Adipocyte (in vitro differentiated cells): ENCODE results near the gene STEEP1.
"Not testable (repeated sequence)": the region's sequence is repeated elsewhere in the genome, so short reads cannot be mapped to it uniquely, and the experiment has no call there.

Source experiments
- DNase-seq: peaks from one replicate; pipeline ENCODE4 v3.0.0-alpha.2; 2015; ENCODE audit warnings: low read depth
- H3K27me3 ChIP-seq: replicated peaks from 2 replicates; pipeline ENCODE4 v1.7.0; 2013; ENCODE audit warnings: mild to moderate bottlenecking, low read length, moderate library complexity; ENCODE audit not compliant: control insufficient read depth, insufficient read depth
- H3K36me3 ChIP-seq: 2 replicates; pipeline ENCODE4 v1.7.0; 2013; ENCODE audit warnings: low read length, mild to moderate bottlenecking, moderate library complexity; ENCODE audit not compliant: control insufficient read depth, insufficient read depth, severe bottlenecking
- H3K4me1 ChIP-seq: 2 replicates; pipeline ENCODE4 v1.7.0; 2013; ENCODE audit warnings: mild to moderate bottlenecking, low read length, moderate library complexity; ENCODE audit not compliant: control insufficient read depth, insufficient read depth
- H3K4me3 ChIP-seq: 2 replicates; pipeline ENCODE4 v1.7.0; 2013; ENCODE audit warnings: mild to moderate bottlenecking, low read length, moderate library complexity
- H3K9ac ChIP-seq: 2 replicates; pipeline ENCODE4 v1.7.0; 2013; ENCODE audit warnings: mild to moderate bottlenecking, low read length, moderate library complexity
- H3K9me3 ChIP-seq: 2 replicates; pipeline ENCODE4 v1.7.0; 2013; ENCODE audit warnings: mild to moderate bottlenecking, low read length, moderate library complexity; ENCODE audit not compliant: control insufficient read depth

STEEP1 gene

GRCh38 chrX:119523664-119524184 lies 41.5 kb downstream of the STEEP1 start:
- H3K27me3 ChIP-seq = no peaks in the 10 kb centered on the region
- H3K4me1 ChIP-seq = no peaks in the 10 kb centered on the region
- H3K9me3 ChIP-seq = no peaks in the 10 kb centered on the region
- no peaks in the 10 kb centered on the region for H3K36me3 ChIP-seq
- DNase-seq = no peak
- no peak overlapping the region for H3K4me3 ChIP-seq
- no peak overlapping the region for H3K9ac ChIP-seq

GRCh38 chrX:119521246-119521645 lies 44.0 kb downstream of the STEEP1 start:
- no peaks in the 10 kb centered on the region for H3K9me3 ChIP-seq
- H3K9ac ChIP-seq = no peak overlapping the region
- no peaks in the 10 kb centered on the region for H3K36me3 ChIP-seq
- no peaks in the 10 kb centered on the region for H3K4me1 ChIP-seq
- no peaks in the 10 kb centered on the region for H3K27me3 ChIP-seq
- no peak overlapping the region for H3K4me3 ChIP-seq
- DNase-seq = no peak

- H3K9ac ChIP-seq = no peak overlapping the region
- no peak for DNase-seq
- H3K4me3 ChIP-seq = no peak overlapping the region
- peaks cover 5% of the 10 kb centered on the region for H3K27me3 ChIP-seq
- H3K9me3 ChIP-seq = no peaks in the 10 kb centered on the region
- H3K4me1 ChIP-seq = no peaks in the 10 kb centered on the region
- no peaks in the 10 kb centered on the region for H3K36me3 ChIP-seq
These were observed 46.8 kb downstream of the STEEP1 start for GRCh38 chrX:119518371-119518770.

GRCh38 chrX:119516157-119516702 lies 49.0 kb downstream of the STEEP1 start:
- Histone ChIP-seq H3K9ac (peak overlapping the region; percentile 26), H3K4me1 (no peaks in the 10 kb centered on the region), H3K9me3 (no peaks in the 10 kb centered on the region), H3K27me3 (peaks cover 11% of the 10 kb centered on the region), H3K4me3 (no peak overlapping the region), H3K36me3 (no peaks in the 10 kb centered on the region)
- DNase-seq = peak; percentile 83

- peak; percentile 76 for DNase-seq
- Histone ChIP-seq H3K27me3 (peaks cover 11% of the 10 kb centered on the region), H3K36me3 (no peaks in the 10 kb centered on the region), H3K9me3 (no peaks in the 10 kb centered on the region), H3K4me1 (no peaks in the 10 kb centered on the region), H3K4me3 (no peak overlapping the region), H3K9ac (no peak overlapping the region)
These were observed 52.9 kb downstream of the STEEP1 start for GRCh38 chrX:119512146-119512800.

- Histone ChIP-seq H3K36me3 (no peaks in the 10 kb centered on the region), H3K9ac (no peak overlapping the region), H3K27me3 (peaks cover 3% of the 10 kb centered on the region), H3K9me3 (no peaks in the 10 kb centered on the region), H3K4me3 (no peak overlapping the region), H3K4me1 (peaks cover 11% of the 10 kb centered on the region)
- DNase-seq = no peak
These were observed 58.0 kb downstream of the STEEP1 start for GRCh38 chrX:119507206-119507605.

- Histone ChIP-seq H3K4me3 (no peak overlapping the region), H3K27me3 (no peaks in the 10 kb centered on the region), H3K4me1 (peaks cover 11% of the 10 kb centered on the region), H3K9ac (no peak overlapping the region), H3K9me3 (no peaks in the 10 kb centered on the region), H3K36me3 (no peaks in the 10 kb centered on the region)
- DNase-seq = no peak
These were observed 59.3 kb downstream of the STEEP1 start for GRCh38 chrX:119505945-119506344.

- not testable (repeated sequence) for H3K4me3 ChIP-seq, H3K27me3 ChIP-seq, DNase-seq, H3K9me3 ChIP-seq, H3K9ac ChIP-seq, H3K36me3 ChIP-seq
- peaks cover 11% of the 10 kb centered on the region for H3K4me1 ChIP-seq
These were observed 60.1 kb downstream of the STEEP1 start for GRCh38 chrX:119505145-119505544.

- peak; percentile 80 for DNase-seq
- H3K27me3 ChIP-seq = no peaks in the 10 kb centered on the region
- H3K4me1 ChIP-seq = peaks cover 11% of the 10 kb centered on the region
- no peaks in the 10 kb centered on the region for H3K36me3 ChIP-seq
- no peak overlapping the region for H3K9ac ChIP-seq
- no peaks in the 10 kb centered on the region for H3K9me3 ChIP-seq
- no peak overlapping the region for H3K4me3 ChIP-seq
These were observed 61.7 kb downstream of the STEEP1 start for GRCh38 chrX:119503484-119503861.

- DNase-seq = peak; percentile 31
- no peaks in the 10 kb centered on the region for H3K36me3 ChIP-seq
- H3K4me1 ChIP-seq = peaks cover 11% of the 10 kb centered on the region
- H3K4me3 ChIP-seq = no peak overlapping the region
- no peak overlapping the region for H3K9ac ChIP-seq
- no peaks in the 10 kb centered on the region for H3K9me3 ChIP-seq
- no peaks in the 10 kb centered on the region for H3K27me3 ChIP-seq
These were observed 62.3 kb downstream of the STEEP1 start for GRCh38 chrX:119502727-119503483.

- Histone ChIP-seq H3K4me1 (peaks cover 11% of the 10 kb centered on the region), H3K4me3 (no peak overlapping the region), H3K36me3 (no peaks in the 10 kb centered on the region), H3K9ac (no peak overlapping the region), H3K9me3 (no peaks in the 10 kb centered on the region), H3K27me3 (no peaks in the 10 kb centered on the region)
- no peak for DNase-seq
These were observed 63.6 kb downstream of the STEEP1 start for GRCh38 chrX:119501511-119502148.
